Measurements from ENCODE around the gene ATXN3L. TPM values are rescaled to one million over a fixed set of nuclear protein-coding genes. Genes with fewer than 3 reads are reported as not detected.
"Not testable (repeated sequence)": the region's sequence is repeated elsewhere in the genome, so short reads cannot be mapped to it uniquely, and the experiment has no call there.

Gene ATXN3L
- total RNA-seq, 1 experiment from 2014 or later: not detected

GRCh38 chrX:13307041-13307440 is 12.8 kb downstream of the ATXN3L start:
- Histone ChIP-seq H3K9me3 (ENCODE audit: low read depth, low read length, poor library complexity, severe bottlenecking) (no peaks in the 10 kb centered on the region), H3K27me3 (replicated peaks; ENCODE audit: insufficient read depth, low read depth, low read length, poor library complexity) (no peaks in the 10 kb centered on the region), H3K36me3 (ENCODE audit: insufficient read depth, low read length, poor library complexity, severe bottlenecking) (no peaks in the 10 kb centered on the region), H3K27ac (ENCODE audit: low read depth, low read length, poor library complexity, severe bottlenecking) (no peak overlapping the region), H3K4me3 (ENCODE audit: low read depth, low read length, poor library complexity, severe bottlenecking) (no peak overlapping the region), H3K4me1 (ENCODE audit: insufficient read depth, low read length, poor library complexity, severe bottlenecking) (no peaks in the 10 kb centered on the region)
- no peak for DNase-seq (ENCODE audit: low spot score)
- BruUV-seq (replicated peaks): no TSS peak
- no peak for TF ChIP-seq CTCF (conservative IDR thresholded peaks at IDR 0.05; ENCODE audit: low read depth, low read length)
- TF ChIP-seq EZH2 (IDR thresholded peaks at IDR 0.05; ENCODE audit: borderline replicate concordance, low read depth, low read length, poor library complexity, severe bottlenecking): no peak
- ChIA-PET POLR2A (ENCODE audit: low non-redundant PET) (no interaction called here), CTCF (no interaction called here)
- intact Hi-C loops (cut with micrococcal nuclease; ENCODE audit: unreplicated experiment): no loop called here

GRCh38 chrX:13305108-13305507 is 14.7 kb downstream of the ATXN3L start:
- Histone ChIP-seq H3K4me3 (ENCODE audit: low read depth, low read length, poor library complexity, severe bottlenecking) (no peak overlapping the region), H3K27me3 (replicated peaks; ENCODE audit: insufficient read depth, low read depth, low read length, poor library complexity) (no peaks in the 10 kb centered on the region), H3K9me3 (ENCODE audit: low read depth, low read length, poor library complexity, severe bottlenecking) (no peaks in the 10 kb centered on the region), H3K36me3 (ENCODE audit: insufficient read depth, low read length, poor library complexity, severe bottlenecking) (no peaks in the 10 kb centered on the region), H3K27ac (ENCODE audit: low read depth, low read length, poor library complexity, severe bottlenecking) (no peak overlapping the region), H3K4me1 (ENCODE audit: insufficient read depth, low read length, poor library complexity, severe bottlenecking) (no peaks in the 10 kb centered on the region)
- DNase-seq (ENCODE audit: low spot score): no peak
- intact Hi-C loops (cut with micrococcal nuclease; ENCODE audit: unreplicated experiment): no loop called here
- BruUV-seq (replicated peaks): no TSS peak
- ChIA-PET POLR2A (ENCODE audit: low non-redundant PET) (no interaction called here), CTCF (no interaction called here)
- TF ChIP-seq EZH2 (IDR thresholded peaks at IDR 0.05; ENCODE audit: borderline replicate concordance, low read depth, low read length, poor library complexity, severe bottlenecking) (no peak), CTCF (conservative IDR thresholded peaks at IDR 0.05; ENCODE audit: low read depth, low read length) (no peak)

GRCh38 chrX:13304052-13304451 is 15.8 kb downstream of the ATXN3L start:
- ChIA-PET CTCF (no interaction called here), POLR2A (ENCODE audit: low non-redundant PET) (no interaction called here)
- no peaks in the 10 kb centered on the region for H3K36me3 ChIP-seq (ENCODE audit: insufficient read depth, low read length, poor library complexity, severe bottlenecking)
- H3K4me3 ChIP-seq (ENCODE audit: low read depth, low read length, poor library complexity, severe bottlenecking): no peak overlapping the region
- no peaks in the 10 kb centered on the region for H3K9me3 ChIP-seq (ENCODE audit: low read depth, low read length, poor library complexity, severe bottlenecking)
- TF ChIP-seq CTCF (conservative IDR thresholded peaks at IDR 0.05; ENCODE audit: low read depth, low read length) (no peak), EZH2 (IDR thresholded peaks at IDR 0.05; ENCODE audit: borderline replicate concordance, low read depth, low read length, poor library complexity, severe bottlenecking) (no peak)
- no peak for DNase-seq (ENCODE audit: low spot score)
- H3K27me3 ChIP-seq (replicated peaks; ENCODE audit: insufficient read depth, low read depth, low read length, poor library complexity): no peaks in the 10 kb centered on the region
- intact Hi-C loops (cut with micrococcal nuclease; ENCODE audit: unreplicated experiment): no loop called here
- H3K27ac ChIP-seq (ENCODE audit: low read depth, low read length, poor library complexity, severe bottlenecking): no peak overlapping the region
- no TSS peak for BruUV-seq (replicated peaks)
- H3K4me1 ChIP-seq (ENCODE audit: insufficient read depth, low read length, poor library complexity, severe bottlenecking): no peaks in the 10 kb centered on the region

GRCh38 chrX:13303248-13303647 is 16.6 kb downstream of the ATXN3L start:
- peak; percentile 11 for DNase-seq (ENCODE audit: low spot score)
- H3K4me3 ChIP-seq (ENCODE audit: low read depth, low read length, poor library complexity, severe bottlenecking); H3K27me3 ChIP-seq (replicated peaks; ENCODE audit: insufficient read depth, low read depth, low read length, poor library complexity); H3K9me3 ChIP-seq (ENCODE audit: low read depth, low read length, poor library complexity, severe bottlenecking); BruUV-seq (replicated peaks); POLR2A ChIA-PET (ENCODE audit: low non-redundant PET); H3K36me3 ChIP-seq (ENCODE audit: insufficient read depth, low read length, poor library complexity, severe bottlenecking); CTCF ChIA-PET; H3K4me1 ChIP-seq (ENCODE audit: insufficient read depth, low read length, poor library complexity, severe bottlenecking); H3K27ac ChIP-seq (ENCODE audit: low read depth, low read length, poor library complexity, severe bottlenecking); intact Hi-C loops (cut with micrococcal nuclease; ENCODE audit: unreplicated experiment): not testable (repeated sequence)

Data from A673 (cell line).